Right lobe of liver (tissue), 4 donors: ENCODE measurements around the gene TMUB1.

ENCODE experiments used
- CTCF ChIP-seq, 4 donors: fragments of 200-600 bp in 3 of 4; fragments of 450-650 bp in 1 of 4; IDR thresholded peaks; one replicate each; pipeline versions ENCODE4 v1.5.1 to v1.8.0; 2016 to 2022; ENCODE audit warnings: antibody characterized with exemption in 4 of 4, mild to moderate bottlenecking in 2 of 4
- POLR2A ChIP-seq: fragments of 450-650 bp; IDR thresholded peaks from one replicate; pipeline ENCODE4 v1.6.1; 2017; ENCODE audit warnings: antibody characterized with exemption, mild to moderate bottlenecking
- donor health status: DM: no; HTN: no; CAD: no.
- donor health status: DM: no; HTN: no; CAD: no.
- donor health status: DM: no; HTN: yes; CAD: no.

DNA sequence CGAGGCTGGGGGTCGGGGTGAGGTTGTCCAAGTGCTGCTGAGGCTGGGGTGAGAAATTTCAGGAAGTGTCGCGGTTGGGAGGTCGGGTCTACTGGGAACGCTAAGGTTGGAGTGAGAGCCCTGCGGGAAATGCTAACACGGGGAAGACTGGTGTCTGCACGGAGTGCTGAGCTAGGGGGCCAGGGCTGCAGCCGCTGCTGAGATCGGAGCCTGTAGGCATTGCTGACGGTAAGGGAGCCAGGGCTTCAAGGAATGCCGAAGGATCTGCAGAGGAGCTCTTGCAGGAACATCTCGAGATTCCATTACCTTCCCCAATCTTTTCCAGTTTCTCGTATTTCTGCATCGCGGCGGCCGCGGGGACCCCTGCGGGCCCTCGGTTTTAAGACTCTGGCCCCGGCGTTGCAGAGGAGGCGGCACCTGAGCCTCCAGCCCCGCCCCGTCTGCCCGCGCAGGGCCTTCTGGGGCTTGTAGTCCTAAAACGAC lies 25.7 kb downstream of the TMUB1 start, which contains the start of gene CDK5:
- no peak for TF ChIP-seq CTCF (IDR thresholded peaks at IDR 0.05)
- no peak for TF ChIP-seq POLR2A
